ENCODE measurements around the gene NFATC1.

- TF ChIP-seq CTCF (IDR thresholded peaks at IDR 0.05) (no peak), MAFK (IDR thresholded peaks at IDR 0.05; ENCODE audit: partially characterized antibody) (no peak), KDM5A (IDR thresholded peaks at IDR 0.05) (no peak), REST (IDR thresholded peaks at IDR 0.05) (no peak)
Measured at GRCh38 chr18:79457239-79457638, 61.5 kb downstream of the NFATC1 start.
